ENCODE results near the gene KCNE3. TPM values are rescaled to one million over a fixed set of nuclear protein-coding genes. Genes with fewer than 3 reads are reported as not detected.

KCNE3 gene
- total RNA-seq, 3 donors from 2014 or later (not counting 1 experiment from before 2014, with no cell fraction given): 0.82 to 3.6 (median 1.3) TPM

DNA sequence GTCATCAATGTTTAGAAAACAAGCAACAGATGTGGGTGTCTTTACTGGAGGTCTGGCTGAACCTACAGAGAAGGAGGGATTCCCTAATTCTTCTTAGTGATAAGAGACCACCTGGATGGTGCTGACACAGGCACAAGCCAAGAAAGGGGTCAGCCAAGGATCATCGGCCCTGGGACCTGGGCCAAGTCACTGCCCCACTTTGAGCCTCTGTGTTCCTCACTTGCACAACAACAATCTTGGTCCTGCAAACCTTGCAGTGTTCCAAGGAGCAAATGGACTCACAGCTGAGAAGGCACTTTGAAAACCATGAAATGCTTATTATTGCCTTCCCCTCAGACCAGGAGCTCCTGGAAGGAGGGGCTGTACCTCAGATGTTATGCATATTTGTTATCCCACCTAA, 7.0 kb upstream of the KCNE3 start:
- Histone ChIP-seq H3K27me3 (ENCODE audit: control insufficient read depth, insufficient read depth, low read length) (peaks cover 4% of the 10 kb centered on the region), H3K9me3 (ENCODE audit: control insufficient read depth, insufficient read depth, low read length) (no peaks in the 10 kb centered on the region), H3K27ac (ENCODE audit: low read length) (no peak overlapping the region), H3K4me1 (ENCODE audit: control insufficient read depth, insufficient read depth, low read length) (no peaks in the 10 kb centered on the region), H3K4me3 (ENCODE audit: low read length) (no peak overlapping the region), H3K36me3 (ENCODE audit: control insufficient read depth, insufficient read depth, low read length) (no peaks in the 10 kb centered on the region)
- H3K36me3 Mint-ChIP-seq: no peaks in the 10 kb centered on the region
- 65% methylated on average over 1 of the region's 1 CpG for WGBS (ENCODE audit: insufficient coverage)
- peaks cover 6 to 12% of the 10 kb centered on the region in 2 donors for H3K27me3 Mint-ChIP-seq (ENCODE audit: low read depth in 2 of 2)
- DNase-seq: no peak
- no peaks in the 10 kb centered on the region for H3K4me1 Mint-ChIP-seq
- intact Hi-C loops (cut with micrococcal nuclease): no loop called here
- ATAC-seq: no peak
- TF ChIP-seq, protein P1, sequence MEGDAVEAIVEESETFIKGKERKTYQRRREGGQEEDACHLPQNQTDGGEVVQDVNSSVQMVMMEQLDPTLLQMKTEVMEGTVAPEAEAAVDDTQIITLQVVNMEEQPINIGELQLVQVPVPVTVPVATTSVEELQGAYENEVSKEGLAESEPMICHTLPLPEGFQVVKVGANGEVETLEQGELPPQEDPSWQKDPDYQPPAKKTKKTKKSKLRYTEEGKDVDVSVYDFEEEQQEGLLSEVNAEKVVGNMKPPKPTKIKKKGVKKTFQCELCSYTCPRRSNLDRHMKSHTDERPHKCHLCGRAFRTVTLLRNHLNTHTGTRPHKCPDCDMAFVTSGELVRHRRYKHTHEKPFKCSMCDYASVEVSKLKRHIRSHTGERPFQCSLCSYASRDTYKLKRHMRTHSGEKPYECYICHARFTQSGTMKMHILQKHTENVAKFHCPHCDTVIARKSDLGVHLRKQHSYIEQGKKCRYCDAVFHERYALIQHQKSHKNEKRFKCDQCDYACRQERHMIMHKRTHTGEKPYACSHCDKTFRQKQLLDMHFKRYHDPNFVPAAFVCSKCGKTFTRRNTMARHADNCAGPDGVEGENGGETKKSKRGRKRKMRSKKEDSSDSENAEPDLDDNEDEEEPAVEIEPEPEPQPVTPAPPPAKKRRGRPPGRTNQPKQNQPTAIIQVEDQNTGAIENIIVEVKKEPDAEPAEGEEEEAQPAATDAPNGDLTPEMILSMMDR (IDR thresholded peaks at IDR 0.05): no peak
- H3K27ac Mint-ChIP-seq: no peak overlapping the region
- H3K9me3 Mint-ChIP-seq: no peaks in the 10 kb centered on the region
- H3K4me3 Mint-ChIP-seq: no peak overlapping the region

DNA sequence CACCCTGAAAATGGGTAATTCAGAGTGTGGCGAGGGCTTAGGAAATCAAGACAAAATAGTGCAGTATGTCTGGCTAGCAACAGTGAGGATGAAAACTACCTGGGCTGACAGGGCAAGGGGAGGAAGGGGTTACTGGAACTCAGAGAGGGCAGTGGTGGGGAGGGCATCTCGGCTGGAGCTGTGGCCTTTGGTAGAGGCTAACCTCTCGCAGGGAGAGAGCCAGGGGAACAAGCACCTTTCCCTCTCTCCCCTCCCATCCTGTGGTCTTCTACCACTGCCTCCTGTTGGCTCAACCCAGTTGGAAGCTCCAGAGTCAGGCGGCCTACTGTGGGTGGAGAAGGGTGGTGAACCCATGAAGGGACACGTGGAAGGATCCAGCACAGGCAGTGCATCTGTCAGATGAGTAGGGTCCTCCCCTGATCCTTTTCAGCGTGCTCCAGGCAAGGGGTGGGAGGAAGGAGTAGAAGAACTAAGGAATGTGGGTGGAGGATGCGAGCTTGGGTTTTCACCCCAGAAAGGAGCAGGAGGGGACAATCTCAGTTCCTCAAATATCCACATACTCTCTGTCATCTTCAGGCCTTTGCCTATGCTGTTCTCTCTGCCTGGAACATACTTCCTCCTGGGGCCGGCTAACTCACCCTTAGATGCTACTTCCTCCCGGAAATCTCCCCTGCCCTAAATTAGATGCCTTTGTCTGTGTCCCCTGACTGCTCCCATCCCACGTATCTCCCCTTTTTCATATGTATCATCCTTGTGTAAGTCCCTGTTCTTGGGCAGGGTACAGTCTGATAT, 6.2 kb upstream of the KCNE3 start:
- no peak overlapping the region for H3K4me3 Mint-ChIP-seq
- 76% methylated on average over 10 of the region's 10 CpGs for WGBS (ENCODE audit: insufficient coverage)
- Histone ChIP-seq H3K4me3 (ENCODE audit: low read length) (no peak overlapping the region), H3K9me3 (ENCODE audit: control insufficient read depth, insufficient read depth, low read length) (no peaks in the 10 kb centered on the region), H3K27ac (ENCODE audit: low read length) (no peak overlapping the region), H3K4me1 (ENCODE audit: control insufficient read depth, insufficient read depth, low read length) (no peaks in the 10 kb centered on the region), H3K36me3 (ENCODE audit: control insufficient read depth, insufficient read depth, low read length) (no peaks in the 10 kb centered on the region), H3K27me3 (ENCODE audit: control insufficient read depth, insufficient read depth, low read length) (peaks cover 2% of the 10 kb centered on the region)
- ATAC-seq (no peak), DNase-seq (no peak)
- H3K27ac Mint-ChIP-seq: no peak overlapping the region
- no peaks in the 10 kb centered on the region for H3K9me3 Mint-ChIP-seq
- TF ChIP-seq, protein P1 (IDR thresholded peaks at IDR 0.05): no peak
- H3K36me3 Mint-ChIP-seq: no peaks in the 10 kb centered on the region
- intact Hi-C loops (cut with micrococcal nuclease): no loop called here
- no peaks in the 10 kb centered on the region for H3K4me1 Mint-ChIP-seq
- peaks cover 7 to 14% of the 10 kb centered on the region in 2 donors for H3K27me3 Mint-ChIP-seq (ENCODE audit: low read depth in 2 of 2)

- H3K27me3 Mint-ChIP-seq (ENCODE audit: low read depth in 2 of 2): peaks cover 18 to 25% of the 10 kb centered on the region in 2 donors
- 79% methylated on average over 3 of the region's 5 CpGs for WGBS (ENCODE audit: insufficient coverage)
- no peak overlapping the region for H3K4me3 Mint-ChIP-seq
These were observed 4.5 kb upstream of the KCNE3 start for GRCh38 chr11:74471668-74472429.

More at GRCh38 chr11:74471668-74472429, 4.5 kb upstream of the KCNE3 start:
- Mint-ChIP-seq H3K4me1 (no peaks in the 10 kb centered on the region), H3K9me3 (no peaks in the 10 kb centered on the region), H3K27ac (no peak overlapping the region), H3K36me3 (no peaks in the 10 kb centered on the region)
- Histone ChIP-seq H3K9me3 (ENCODE audit: control insufficient read depth, insufficient read depth, low read length) (no peaks in the 10 kb centered on the region), H3K4me1 (ENCODE audit: control insufficient read depth, insufficient read depth, low read length) (peaks cover 3% of the 10 kb centered on the region), H3K27ac (ENCODE audit: low read length) (no peak overlapping the region), H3K36me3 (ENCODE audit: control insufficient read depth, insufficient read depth, low read length) (no peaks in the 10 kb centered on the region), H3K27me3 (ENCODE audit: control insufficient read depth, insufficient read depth, low read length) (peaks cover under 1% of the 10 kb centered on the region), H3K4me3 (ENCODE audit: low read length) (no peak overlapping the region)
- intact Hi-C loops (cut with micrococcal nuclease): no loop called here
- TF ChIP-seq, protein P1 (IDR thresholded peaks at IDR 0.05): no peak
- ATAC-seq: no peak
- no peak for DNase-seq

All from natural killer cell (primary cell).